Brain microvascular endothelial cell (primary cell): ENCODE results near the gene PRKRIP1.
"Not testable (repeated sequence)": the region's sequence is repeated elsewhere in the genome, so short reads cannot be mapped to it uniquely, and the experiment has no call there.

Experiments used
- DNase-seq: peaks from one replicate; pipeline ENCODE4 v3.0.0-alpha.2; 2020
- H3K27ac ChIP-seq: fragments of 250-450 bp; sonication (Bioruptor Pico); 2 replicates; pipeline ENCODE4 v1.5.1; 2020; ENCODE audit warnings: mild to moderate bottlenecking, moderate library complexity
- H3K27me3 ChIP-seq: fragments of 250-450 bp; sonication (Bioruptor Pico); replicated peaks from 2 replicates; pipeline ENCODE4 v1.5.1; 2020; ENCODE audit warnings: mild to moderate bottlenecking
- H3K36me3 ChIP-seq: fragments of 250-450 bp; sonication (Bioruptor Pico); replicated peaks from 2 replicates; pipeline ENCODE4 v1.5.1; 2020; ENCODE audit warnings: mild to moderate bottlenecking
- H3K4me3 ChIP-seq: 2 replicates; pipeline ENCODE4 v1.5.1; 2011; ENCODE audit warnings: low read depth, mild to moderate bottlenecking, control low read depth, low read length, moderate library complexity
- in situ Hi-C: cut with HindIII; loops from 2 replicates; pipeline ENCODE4 v1.10.0; 2017; ENCODE audit warnings: low sequenced_read_pairs, low pct_ligation_motif_present
- TF ChIP-seq, protein P1 (sequence below): IDR thresholded peaks from 2 replicates; pipeline ENCODE4 v1.5.1; 2011; ENCODE audit warnings: low read depth, mild to moderate bottlenecking, moderate library complexity, low read length, control low read depth, inconsistent platforms; ENCODE audit errors: missing control alignments

Gene PRKRIP1

DNA sequence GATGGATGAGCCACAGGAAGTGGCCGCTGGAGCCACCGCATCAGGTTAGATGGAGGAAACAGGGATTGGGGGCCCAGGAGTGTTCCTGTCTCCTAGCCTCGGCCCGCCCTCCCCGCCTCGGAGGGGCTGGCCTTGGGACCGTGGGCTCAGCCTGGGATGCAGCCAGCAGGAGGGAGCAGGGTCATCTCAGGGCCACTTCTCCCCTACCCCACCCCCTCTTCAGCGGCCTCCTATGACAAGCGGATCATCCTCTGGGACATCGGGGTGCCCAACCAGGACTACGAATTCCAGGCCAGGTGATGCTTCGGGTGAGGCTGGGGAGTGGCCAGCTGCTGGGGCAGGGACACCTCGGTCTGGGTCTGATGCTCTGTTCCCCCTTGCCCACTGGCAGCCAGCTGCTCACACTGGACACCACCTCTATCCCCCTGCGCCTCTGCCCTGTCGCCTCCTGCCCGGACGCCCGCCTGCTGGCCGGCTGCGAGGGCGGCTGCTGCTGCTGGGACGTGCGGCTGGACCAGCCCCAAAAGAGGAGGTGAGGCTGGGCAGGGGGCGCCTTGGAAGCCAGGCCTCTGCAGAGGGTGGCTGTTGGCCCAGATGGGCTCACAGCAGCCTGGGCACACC, 73.3 kb downstream of the PRKRIP1 start:
- no peaks in the 10 kb centered on the region for H3K27me3 ChIP-seq
- DNase-seq: no peak
- TF ChIP-seq, protein P1, sequence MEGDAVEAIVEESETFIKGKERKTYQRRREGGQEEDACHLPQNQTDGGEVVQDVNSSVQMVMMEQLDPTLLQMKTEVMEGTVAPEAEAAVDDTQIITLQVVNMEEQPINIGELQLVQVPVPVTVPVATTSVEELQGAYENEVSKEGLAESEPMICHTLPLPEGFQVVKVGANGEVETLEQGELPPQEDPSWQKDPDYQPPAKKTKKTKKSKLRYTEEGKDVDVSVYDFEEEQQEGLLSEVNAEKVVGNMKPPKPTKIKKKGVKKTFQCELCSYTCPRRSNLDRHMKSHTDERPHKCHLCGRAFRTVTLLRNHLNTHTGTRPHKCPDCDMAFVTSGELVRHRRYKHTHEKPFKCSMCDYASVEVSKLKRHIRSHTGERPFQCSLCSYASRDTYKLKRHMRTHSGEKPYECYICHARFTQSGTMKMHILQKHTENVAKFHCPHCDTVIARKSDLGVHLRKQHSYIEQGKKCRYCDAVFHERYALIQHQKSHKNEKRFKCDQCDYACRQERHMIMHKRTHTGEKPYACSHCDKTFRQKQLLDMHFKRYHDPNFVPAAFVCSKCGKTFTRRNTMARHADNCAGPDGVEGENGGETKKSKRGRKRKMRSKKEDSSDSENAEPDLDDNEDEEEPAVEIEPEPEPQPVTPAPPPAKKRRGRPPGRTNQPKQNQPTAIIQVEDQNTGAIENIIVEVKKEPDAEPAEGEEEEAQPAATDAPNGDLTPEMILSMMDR: no peak
- no peak overlapping the region for H3K27ac ChIP-seq
- peaks cover 33% of the 10 kb centered on the region for H3K36me3 ChIP-seq
- in situ Hi-C loops: no loop called here
- no peak overlapping the region for H3K4me3 ChIP-seq

DNA sequence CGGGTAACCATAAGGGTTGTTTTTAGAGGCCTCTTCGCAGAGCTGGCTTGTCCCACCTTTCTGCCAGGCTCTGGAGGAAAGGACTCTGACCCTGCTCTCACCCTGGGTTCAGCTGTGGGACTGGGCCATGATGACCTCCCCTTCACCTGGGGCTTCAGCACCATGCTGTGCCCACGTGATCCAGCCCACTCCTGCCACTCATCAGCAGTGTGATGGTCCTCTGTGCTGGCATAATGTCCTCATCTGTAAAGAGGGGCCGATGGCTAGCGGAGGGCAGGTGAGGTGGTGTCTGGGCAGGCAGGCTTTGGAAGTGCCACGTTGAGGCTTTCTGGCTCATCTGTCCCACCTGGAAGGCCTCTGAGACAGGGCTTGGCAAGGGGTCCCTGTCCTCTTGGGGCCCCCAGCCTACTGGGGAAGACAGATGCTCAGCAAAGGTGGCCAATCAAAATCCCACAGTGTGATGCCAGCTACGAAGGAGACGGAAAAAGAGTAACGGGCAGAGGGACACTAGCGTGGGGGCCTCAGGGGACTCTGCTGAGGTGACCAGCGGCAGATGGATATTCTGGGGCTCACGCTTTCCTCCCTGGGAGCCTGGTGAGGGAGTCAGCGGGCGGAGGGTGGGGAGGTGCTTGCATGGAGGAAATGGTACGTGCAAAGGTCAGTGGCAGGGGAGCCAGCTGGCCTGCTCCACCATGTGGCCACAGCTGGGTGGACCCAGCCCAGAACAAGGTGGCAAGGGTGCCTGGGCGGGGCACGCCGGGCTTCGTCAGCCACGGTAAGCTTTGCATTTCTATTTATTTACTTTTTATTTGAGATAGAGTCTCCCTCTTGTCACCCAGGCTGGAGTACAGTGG, 74.0 kb downstream of the PRKRIP1 start:
- no peak overlapping the region for H3K27ac ChIP-seq
- TF ChIP-seq, protein P1: no peak
- in situ Hi-C loops: no loop called here

GRCh38 chr7:102471791-102472125, 75.6 kb downstream of the PRKRIP1 start:
- TF ChIP-seq, protein P1: no peak
- DNase-seq: no peak
- Histone ChIP-seq H3K27ac (no peak overlapping the region), H3K4me3 (no peak overlapping the region), H3K27me3 (no peaks in the 10 kb centered on the region), H3K36me3 (peaks cover 33% of the 10 kb centered on the region)
- in situ Hi-C loops: no loop called here

More for the DNA sequence above, 74.0 kb downstream of the PRKRIP1 start:
- no peaks in the 10 kb centered on the region for H3K27me3 ChIP-seq
- no peak for DNase-seq
- H3K36me3 ChIP-seq: peaks cover 33% of the 10 kb centered on the region
- no peak overlapping the region for H3K4me3 ChIP-seq

GRCh38 chr7:102472126-102473041, 76.2 kb downstream of the PRKRIP1 start:
- TF ChIP-seq, protein P1: no peak
- Histone ChIP-seq H3K4me3 (no peak overlapping the region), H3K27ac (no peak overlapping the region), H3K36me3 (peaks cover 31% of the 10 kb centered on the region), H3K27me3 (no peaks in the 10 kb centered on the region)
- in situ Hi-C loops: no loop called here
- DNase-seq: no peak

DNA sequence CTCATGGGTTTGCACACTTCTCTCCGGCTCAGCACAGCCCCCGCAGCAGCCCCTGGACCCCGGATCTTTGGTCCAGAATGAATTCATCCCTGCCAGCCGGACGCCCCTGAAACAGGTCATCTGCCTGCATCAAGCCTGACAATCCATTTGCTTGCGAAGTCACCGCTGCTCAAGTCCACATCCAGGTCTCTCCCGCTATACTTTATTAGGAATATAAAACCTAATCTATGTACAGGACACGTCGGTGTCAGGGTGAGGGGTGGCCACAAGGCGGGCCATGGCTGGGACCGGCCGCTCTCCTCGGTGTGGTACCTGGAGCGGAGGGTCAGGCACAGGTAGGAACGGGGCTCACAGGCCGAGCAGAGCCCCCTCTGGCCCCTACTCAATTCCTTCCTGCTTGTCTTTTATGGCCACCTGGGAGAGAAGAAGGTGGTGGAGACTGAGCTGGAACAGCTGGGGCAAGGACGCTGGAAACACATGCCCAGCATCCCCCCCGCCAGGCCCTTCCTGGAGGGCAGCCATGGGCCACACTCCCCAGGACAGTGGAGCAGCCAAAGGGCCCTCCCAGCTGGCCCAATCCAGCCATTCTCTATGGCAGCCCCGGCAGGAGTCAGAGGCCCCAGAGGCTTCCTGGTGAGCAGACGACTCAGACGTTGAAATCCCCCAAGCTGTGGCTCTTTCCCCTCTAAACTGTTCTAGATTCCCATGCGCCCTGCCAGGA, 77.3 kb downstream of the PRKRIP1 start:
- TF ChIP-seq, protein P1: no peak
- no peak for DNase-seq
- in situ Hi-C loops: no loop called here
- Histone ChIP-seq H3K4me3 (no peak overlapping the region), H3K27me3 (no peaks in the 10 kb centered on the region), H3K27ac (no peak overlapping the region), H3K36me3 (peaks cover 23% of the 10 kb centered on the region)

- H3K27me3 ChIP-seq, in situ Hi-C loops, H3K4me3 ChIP-seq, DNase-seq, H3K27ac ChIP-seq: not testable (repeated sequence)
- H3K36me3 ChIP-seq: peaks cover 21% of the 10 kb centered on the region
Observed at GRCh38 chr7:102474116-102474515, 78.0 kb downstream of the PRKRIP1 start.

DNA sequence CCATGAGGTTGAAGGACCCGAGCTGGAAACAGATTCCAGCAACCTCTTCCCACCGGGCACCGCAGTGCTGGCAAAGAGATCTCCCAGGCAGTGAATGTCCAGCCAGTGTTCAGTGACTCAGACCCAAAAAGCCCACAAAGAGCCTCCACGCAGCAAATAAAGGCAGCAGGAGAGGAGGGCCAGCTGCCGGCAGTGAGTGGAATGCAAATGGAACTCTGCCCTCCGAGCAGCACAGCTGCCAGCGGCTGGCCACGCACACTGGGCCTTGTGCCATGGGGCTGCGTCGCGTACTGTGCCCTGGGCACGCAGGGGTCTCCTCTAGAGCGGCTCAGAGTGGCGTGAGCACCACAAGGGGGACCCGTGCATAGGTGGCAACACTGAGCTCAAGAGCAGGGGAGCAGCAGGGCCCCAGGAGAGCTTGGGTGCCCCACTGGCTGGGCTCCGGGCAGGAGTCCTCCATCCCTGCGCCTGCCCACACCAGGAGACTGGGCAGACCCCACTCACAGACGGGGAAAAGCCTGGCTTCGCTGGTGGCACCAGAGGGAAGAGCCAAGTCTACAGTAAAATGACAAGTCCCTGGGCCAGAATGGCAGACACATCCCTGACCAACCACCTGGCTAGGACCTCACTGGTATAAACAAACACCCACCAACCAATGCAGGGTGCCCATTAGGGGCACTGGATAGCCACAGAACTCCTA, 78.7 kb downstream of the PRKRIP1 start:
- H3K27ac ChIP-seq, in situ Hi-C loops, DNase-seq, H3K27me3 ChIP-seq, H3K4me3 ChIP-seq: not testable (repeated sequence)
- H3K36me3 ChIP-seq: peaks cover 21% of the 10 kb centered on the region
